ENCODE data around the gene CCDC92B.
A peak's percentile ranks its signal among the peaks of the same experiment; 100 is the strongest.

- TF ChIP-seq CHD7 (IDR thresholded peaks at IDR 0.05; ENCODE audit: low read depth, low read length) (no peak), ZNF431 (CRISPR knock-in tag; IDR thresholded peaks at IDR 0.05) (no peak), CTCF (IDR thresholded peaks at IDR 0.05 in 2 of 3, conservative IDR thresholded peaks at IDR 0.05 in 1 of 3; ENCODE audit: insufficient read depth in 2 of 3, low read depth in 1 of 3, low read length in 3 of 3) (peak; percentile 35 to 45 (median 42); a peak in 5 of 6 replicates), ZNF263 (CRISPR knock-in tag; IDR thresholded peaks at IDR 0.05; ENCODE audit: borderline replicate concordance) (no peak), E2F6 (IDR thresholded peaks at IDR 0.05; ENCODE audit: borderline replicate concordance in 1 of 2, extremely low read depth in 1 of 2, insufficient read depth in 1 of 2, insufficient read length in 1 of 2, low read depth in 1 of 2, low read length in 1 of 2, poor library complexity in 1 of 2, severe bottlenecking in 1 of 2) (no peak), BRCA1 (IDR thresholded peaks at IDR 0.05) (no peak), BRCA1 (CRISPR knock-in tag; IDR thresholded peaks at IDR 0.05) (no peak), PRPF4 (IDR thresholded peaks at IDR 0.05; ENCODE audit: insufficient read depth, low read depth, low read length, poor library complexity, severe bottlenecking) (no peak)
These were observed 41.5 kb downstream of the CCDC92B start for GRCh38 chr17:2707721-2708584.
